ENCODE measurements around the gene DENND1A. TPM values are rescaled to one million over a fixed set of nuclear protein-coding genes. Genes with fewer than 3 reads are reported as not detected.

Gene DENND1A
- total RNA-seq, 1 experiment from 2014 or later, result 23.5 TPM

GRCh38 chr9:123550012-123550411 lies 379.9 kb downstream of the DENND1A start:
- POLR2A ChIA-PET, result no interaction called here
- TF ChIP-seq, protein P1, sequence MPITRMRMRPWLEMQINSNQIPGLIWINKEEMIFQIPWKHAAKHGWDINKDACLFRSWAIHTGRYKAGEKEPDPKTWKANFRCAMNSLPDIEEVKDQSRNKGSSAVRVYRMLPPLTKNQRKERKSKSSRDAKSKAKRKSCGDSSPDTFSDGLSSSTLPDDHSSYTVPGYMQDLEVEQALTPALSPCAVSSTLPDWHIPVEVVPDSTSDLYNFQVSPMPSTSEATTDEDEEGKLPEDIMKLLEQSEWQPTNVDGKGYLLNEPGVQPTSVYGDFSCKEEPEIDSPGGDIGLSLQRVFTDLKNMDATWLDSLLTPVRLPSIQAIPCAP (CRISPR knock-in tag; IDR thresholded peaks at IDR 0.05), result no peak
- no peak for TF ChIP-seq E2F5 (CRISPR knock-in tag; IDR thresholded peaks at IDR 0.05)
- TF ChIP-seq E2F4 (CRISPR knock-in tag; IDR thresholded peaks at IDR 0.05; ENCODE audit: borderline replicate concordance, low read depth), result no peak
- TF ChIP-seq ESRRA (CRISPR knock-in tag; IDR thresholded peaks at IDR 0.05; ENCODE audit: borderline replicate concordance), result no peak
- TF ChIP-seq, protein P2, sequence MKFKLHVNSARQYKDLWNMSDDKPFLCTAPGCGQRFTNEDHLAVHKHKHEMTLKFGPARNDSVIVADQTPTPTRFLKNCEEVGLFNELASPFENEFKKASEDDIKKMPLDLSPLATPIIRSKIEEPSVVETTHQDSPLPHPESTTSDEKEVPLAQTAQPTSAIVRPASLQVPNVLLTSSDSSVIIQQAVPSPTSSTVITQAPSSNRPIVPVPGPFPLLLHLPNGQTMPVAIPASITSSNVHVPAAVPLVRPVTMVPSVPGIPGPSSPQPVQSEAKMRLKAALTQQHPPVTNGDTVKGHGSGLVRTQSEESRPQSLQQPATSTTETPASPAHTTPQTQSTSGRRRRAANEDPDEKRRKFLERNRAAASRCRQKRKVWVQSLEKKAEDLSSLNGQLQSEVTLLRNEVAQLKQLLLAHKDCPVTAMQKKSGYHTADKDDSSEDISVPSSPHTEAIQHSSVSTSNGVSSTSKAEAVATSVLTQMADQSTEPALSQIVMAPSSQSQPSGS (CRISPR knock-in tag; IDR thresholded peaks at IDR 0.05; ENCODE audit: borderline replicate concordance, low read depth), result no peak
- no peak for TF ChIP-seq ATF3 (CRISPR knock-in tag; conservative IDR thresholded peaks at IDR 0.05)
- no peak for TF ChIP-seq NR2C2 (CRISPR knock-in tag; IDR thresholded peaks at IDR 0.05)
- no peak for TF ChIP-seq HMGA2 (CRISPR knock-in tag; IDR thresholded peaks at IDR 0.05)
- no peak for TF ChIP-seq E2F1 (CRISPR knock-in tag; IDR thresholded peaks at IDR 0.05)
- TF ChIP-seq ATF1 (CRISPR knock-in tag; IDR thresholded peaks at IDR 0.05), result no peak
- TF ChIP-seq CREM (CRISPR knock-in tag; IDR thresholded peaks at IDR 0.05), result no peak
- no peak for TF ChIP-seq NR1H2 (CRISPR knock-in tag; IDR thresholded peaks at IDR 0.05)
- TF ChIP-seq, protein P3, sequence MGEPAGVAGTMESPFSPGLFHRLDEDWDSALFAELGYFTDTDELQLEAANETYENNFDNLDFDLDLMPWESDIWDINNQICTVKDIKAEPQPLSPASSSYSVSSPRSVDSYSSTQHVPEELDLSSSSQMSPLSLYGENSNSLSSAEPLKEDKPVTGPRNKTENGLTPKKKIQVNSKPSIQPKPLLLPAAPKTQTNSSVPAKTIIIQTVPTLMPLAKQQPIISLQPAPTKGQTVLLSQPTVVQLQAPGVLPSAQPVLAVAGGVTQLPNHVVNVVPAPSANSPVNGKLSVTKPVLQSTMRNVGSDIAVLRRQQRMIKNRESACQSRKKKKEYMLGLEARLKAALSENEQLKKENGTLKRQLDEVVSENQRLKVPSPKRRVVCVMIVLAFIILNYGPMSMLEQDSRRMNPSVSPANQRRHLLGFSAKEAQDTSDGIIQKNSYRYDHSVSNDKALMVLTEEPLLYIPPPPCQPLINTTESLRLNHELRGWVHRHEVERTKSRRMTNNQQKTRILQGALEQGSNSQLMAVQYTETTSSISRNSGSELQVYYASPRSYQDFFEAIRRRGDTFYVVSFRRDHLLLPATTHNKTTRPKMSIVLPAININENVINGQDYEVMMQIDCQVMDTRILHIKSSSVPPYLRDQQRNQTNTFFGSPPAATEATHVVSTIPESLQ (CRISPR knock-in tag; IDR thresholded peaks at IDR 0.05), result no peak
- TF ChIP-seq NFYB (CRISPR knock-in tag; conservative IDR thresholded peaks at IDR 0.05; ENCODE audit: low read depth), result no peak
- TF ChIP-seq, protein P4, sequence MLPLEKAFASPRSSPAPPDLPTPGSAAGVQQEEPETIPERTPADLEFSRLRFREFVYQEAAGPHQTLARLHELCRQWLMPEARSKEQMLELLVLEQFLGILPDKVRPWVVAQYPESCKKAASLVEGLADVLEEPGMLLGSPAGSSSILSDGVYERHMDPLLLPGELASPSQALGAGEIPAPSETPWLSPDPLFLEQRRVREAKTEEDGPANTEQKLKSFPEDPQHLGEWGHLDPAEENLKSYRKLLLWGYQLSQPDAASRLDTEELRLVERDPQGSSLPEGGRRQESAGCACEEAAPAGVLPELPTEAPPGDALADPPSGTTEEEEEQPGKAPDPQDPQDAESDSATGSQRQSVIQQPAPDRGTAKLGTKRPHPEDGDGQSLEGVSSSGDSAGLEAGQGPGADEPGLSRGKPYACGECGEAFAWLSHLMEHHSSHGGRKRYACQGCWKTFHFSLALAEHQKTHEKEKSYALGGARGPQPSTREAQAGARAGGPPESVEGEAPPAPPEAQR (CRISPR knock-in tag; IDR thresholded peaks at IDR 0.05), result no peak
- TF ChIP-seq, protein P5, sequence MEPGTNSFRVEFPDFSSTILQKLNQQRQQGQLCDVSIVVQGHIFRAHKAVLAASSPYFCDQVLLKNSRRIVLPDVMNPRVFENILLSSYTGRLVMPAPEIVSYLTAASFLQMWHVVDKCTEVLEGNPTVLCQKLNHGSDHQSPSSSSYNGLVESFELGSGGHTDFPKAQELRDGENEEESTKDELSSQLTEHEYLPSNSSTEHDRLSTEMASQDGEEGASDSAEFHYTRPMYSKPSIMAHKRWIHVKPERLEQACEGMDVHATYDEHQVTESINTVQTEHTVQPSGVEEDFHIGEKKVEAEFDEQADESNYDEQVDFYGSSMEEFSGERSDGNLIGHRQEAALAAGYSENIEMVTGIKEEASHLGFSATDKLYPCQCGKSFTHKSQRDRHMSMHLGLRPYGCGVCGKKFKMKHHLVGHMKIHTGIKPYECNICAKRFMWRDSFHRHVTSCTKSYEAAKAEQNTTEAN (CRISPR knock-in tag; IDR thresholded peaks at IDR 0.05), result no peak
- no peak for TF ChIP-seq SMAD3 (CRISPR knock-in tag; IDR thresholded peaks at IDR 0.05; ENCODE audit: borderline replicate concordance)
- peak; percentile 40; the same call in 1 of the 2 replicates for ATAC-seq
- Mint-ChIP-seq H3K36me3 (peaks cover 2% of the 10 kb centered on the region; the same call in 1 of the 2 replicates), H3K27me3 (ENCODE audit: low read depth) (no peaks in the 10 kb centered on the region), H3K4me1 (peaks cover 21% of the 10 kb centered on the region), H3K4me3 (no peak overlapping the region), H3K9me3 (no peaks in the 10 kb centered on the region; the same call in 1 of the 2 replicates), H3K27ac (no peak overlapping the region)
- DNase-seq (ENCODE audit: low spot score), result no peak
- CTCF ChIA-PET, result interaction anchor here (0.7 to 1.7 kb wide), 5 partner anchors 148 to 491 kb away, joined by 3 to 4 read pairs (median 3); no protein-coding TSS in a partner anchor
